Keratinocyte (primary cell): ENCODE results near the gene C10orf71. TPM values are rescaled to one million over a fixed set of nuclear protein-coding genes. Genes with fewer than 3 reads are reported as not detected.

Experiments
- DNase-seq: peaks from one replicate; pipeline ENCODE4 v3.0.0-alpha.2; 2011; ENCODE audit warnings: low read depth, missing footprints, low spot score
- FAIRE-seq: peaks from 2 replicates; lab custom pipeline; 2011; peaks lifted over from hg19 to GRCh38; lab: Jason Lieb, UNC
- H2AFZ ChIP-seq: 2 replicates; pipeline ENCODE4 v1.6.0; 2012; ENCODE audit warnings: low read length, control low read depth, inconsistent platforms; ENCODE audit not compliant: control insufficient read depth
- H3K27ac ChIP-seq: 2 replicates; pipeline ENCODE4 v1.5.1; 2011; ENCODE audit warnings: low read length; ENCODE audit not compliant: control insufficient read depth, insufficient read depth
- H3K27me3 ChIP-seq: 3 replicates; pipeline ENCODE4 v1.6.0; 2011; ENCODE audit warnings: low read length; ENCODE audit not compliant: control insufficient read depth, insufficient read depth; ENCODE audit errors: extremely low read depth
- H3K36me3 ChIP-seq, 2 experiments: 2 replicates in 1 of 2; 3 replicates in 1 of 2; pipeline ENCODE4 v1.5.1; 2011; ENCODE audit warnings: low read length in 2 of 2, mild to moderate bottlenecking in 1 of 2; ENCODE audit not compliant: control insufficient read depth in 2 of 2, insufficient read depth in 2 of 2; ENCODE audit errors: extremely low read depth in 1 of 2
- H3K4me1 ChIP-seq: 3 replicates; pipeline ENCODE4 v1.5.1; 2011; ENCODE audit warnings: low read length; ENCODE audit not compliant: control insufficient read depth, insufficient read depth; ENCODE audit errors: extremely low read depth
- H3K4me2 ChIP-seq: 3 replicates; pipeline ENCODE4 v1.6.0; 2011; ENCODE audit warnings: low read depth, low read length; ENCODE audit not compliant: control insufficient read depth, insufficient read depth; ENCODE audit errors: extremely low read depth
- H3K4me3 ChIP-seq, 3 experiments: fragments of 200-600 bp in 1 of 3; sonication (generic) in 1 of 3; 2 replicates in 2 of 3; 3 replicates in 1 of 3; pipeline ENCODE4 v1.5.1; 2011 to 2016; ENCODE audit warnings: low read length in 3 of 3, mild to moderate bottlenecking in 3 of 3, control low read depth in 2 of 3, inconsistent platforms in 1 of 3, low read depth in 1 of 3, mixed read lengths in 1 of 3, mixed run types in 1 of 3, moderate library complexity in 1 of 3; ENCODE audit not compliant: control insufficient read depth in 2 of 3, insufficient read depth in 2 of 3; ENCODE audit errors: extremely low read depth in 1 of 3
- H3K79me2 ChIP-seq: 2 replicates; pipeline ENCODE4 v1.6.0; 2012; ENCODE audit warnings: low read length; ENCODE audit not compliant: control insufficient read depth, insufficient read depth
- H3K9ac ChIP-seq: 3 replicates; pipeline ENCODE4 v1.6.0; 2011; ENCODE audit warnings: low read length; ENCODE audit not compliant: control insufficient read depth, insufficient read depth; ENCODE audit errors: extremely low read depth
- H3K9me1 ChIP-seq: 3 replicates; pipeline ENCODE4 v1.6.0; 2011; ENCODE audit warnings: low read length; ENCODE audit not compliant: control insufficient read depth, insufficient read depth; ENCODE audit errors: extremely low read depth
- H3K9me3 ChIP-seq: 2 replicates; pipeline ENCODE4 v1.5.1; 2012; ENCODE audit warnings: low read depth, low read length; ENCODE audit not compliant: control insufficient read depth
- H4K20me1 ChIP-seq: 3 replicates; pipeline ENCODE4 v1.6.0; 2011; ENCODE audit warnings: low read length; ENCODE audit not compliant: control insufficient read depth, insufficient read depth; ENCODE audit errors: extremely low read depth
- CTCF ChIP-seq, 3 experiments: IDR thresholded peaks in 1 of 3; conservative IDR thresholded peaks in 1 of 3; optimal IDR thresholded peaks in 1 of 3; 2 replicates in 2 of 3; 3 replicates in 1 of 3; pipeline versions ENCODE3 to v1.5.1; 2011; ENCODE audit warnings: low read length in 3 of 3, mild to moderate bottlenecking in 3 of 3, moderate library complexity in 2 of 3, control low read depth in 1 of 3, inconsistent platforms in 1 of 3; ENCODE audit not compliant: insufficient read depth in 2 of 3; ENCODE audit errors: extremely low read depth in 1 of 3
- EZH2 ChIP-seq: IDR thresholded peaks from one replicate; pipeline ENCODE4 v1.6.1; 2012; ENCODE audit warnings: inconsistent platforms, mild to moderate bottlenecking, low read length, moderate library complexity
- dilution Hi-C: fragments of 300-500 bp; cut with MboI; formaldehyde crosslinking; loops from one replicate; pipeline ENCODE4 v1.7.0; 2020; ENCODE audit warnings: low sequenced_read_pairs; ENCODE audit not compliant: extremely low pct_ligation_motif_present
- polyA plus RNA-seq, 5 experiments: library from polyadenylated mRNA; depleted of rRNA in 3 of 5; stranded (reverse) in 3 of 5; stranded (forward) in 1 of 5; unstranded in 1 of 5; fragments of >200 nt; gene quantifications; 1 replicate in 1 of 5; 2 replicates in 3 of 5; 3 replicates in 1 of 5; pipeline versions ENCODE4 v1.2.1 to v1.2.3, GENCODE V29; 2011 to 2012; ENCODE audit warnings: missing spikeins in 2 of 5, low read depth in 1 of 5, low replicate concordance in 1 of 5

The C10orf71 gene
- polyA plus RNA-seq, 1 donor (not counting 4 experiments of a cell fraction or from before 2014, with no cell fraction given), result not detected

- Histone ChIP-seq H3K27ac (no peak overlapping the region), H3K36me3 (no peaks in the 10 kb centered on the region), H3K4me3 (no peak overlapping the region), H3K79me2 (no peaks in the 10 kb centered on the region), H3K9ac (no peak overlapping the region), H2AFZ (no peak overlapping the region), H4K20me1 (no peaks in the 10 kb centered on the region), H3K4me2 (no peak overlapping the region), H3K27me3 (no peaks in the 10 kb centered on the region), H3K4me1 (no peaks in the 10 kb centered on the region), H3K9me1 (no peaks in the 10 kb centered on the region), H3K9me3 (no peaks in the 10 kb centered on the region)
- TF ChIP-seq CTCF (optimal IDR thresholded peaks at IDR 0.05 in 1 of 3, IDR thresholded peaks at IDR 0.05 in 1 of 3, conservative IDR thresholded peaks at IDR 0.05 in 1 of 3; ENCODE audit: extremely low read depth in 1 of 3, insufficient read depth in 2 of 3, low read length in 3 of 3) (no peak), EZH2 (no peak)
- dilution Hi-C loops, result no loop called here
- FAIRE-seq, result no peak
- DNase-seq, result no peak
Measured at GRCh38 chr10:49252313-49253034, 46.5 kb upstream of the C10orf71 start.

DNA sequence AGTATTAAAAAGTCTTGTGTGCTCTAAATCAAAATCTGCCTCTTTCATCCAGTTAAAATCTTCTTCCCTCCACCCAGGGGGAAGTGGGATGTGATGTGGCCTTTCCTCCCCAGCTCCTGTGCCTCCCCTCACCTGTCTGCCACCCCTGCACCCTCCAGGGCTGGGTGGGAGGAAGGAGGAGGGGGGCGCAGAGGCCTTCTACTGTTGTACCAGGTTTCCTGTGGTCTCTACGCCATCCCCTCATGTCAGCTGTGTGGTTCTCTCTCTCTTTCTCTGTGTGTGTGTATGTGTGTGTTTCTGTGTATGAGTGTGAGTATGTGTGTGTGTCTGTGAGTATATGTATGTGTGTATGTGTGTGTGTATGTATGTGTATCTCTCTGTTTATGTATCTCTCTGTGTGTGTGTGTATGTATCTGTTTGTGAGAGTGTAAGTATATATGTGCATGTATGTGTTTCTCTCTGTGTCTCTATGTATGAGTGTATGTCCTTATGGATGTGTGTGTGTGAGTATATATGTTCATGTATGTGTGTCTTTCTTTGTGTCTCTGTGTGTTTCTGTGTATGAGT is 45.5 kb upstream of the C10orf71 start:
- Histone ChIP-seq H4K20me1 (no peaks in the 10 kb centered on the region), H3K27ac (no peak overlapping the region), H3K79me2 (no peaks in the 10 kb centered on the region), H3K4me1 (no peaks in the 10 kb centered on the region), H3K9ac (no peak overlapping the region), H3K4me3 (no peak overlapping the region), H3K27me3 (no peaks in the 10 kb centered on the region), H3K9me1 (no peaks in the 10 kb centered on the region), H3K4me2 (no peak overlapping the region), H3K9me3 (no peaks in the 10 kb centered on the region), H2AFZ (no peak overlapping the region), H3K36me3 (no peaks in the 10 kb centered on the region)
- FAIRE-seq (no peak), DNase-seq (no peak)
- TF ChIP-seq CTCF (optimal IDR thresholded peaks at IDR 0.05 in 1 of 3, IDR thresholded peaks at IDR 0.05 in 1 of 3, conservative IDR thresholded peaks at IDR 0.05 in 1 of 3; ENCODE audit: extremely low read depth in 1 of 3, insufficient read depth in 2 of 3, low read length in 3 of 3) (no peak), EZH2 (no peak)
- dilution Hi-C loops, result no loop called here
